Right lobe of liver (tissue), 6 donors: ENCODE results near the gene TANGO2. TPM values are rescaled to one million over a fixed set of nuclear protein-coding genes. Genes with fewer than 3 reads are reported as not detected.
A peak's percentile ranks its signal among the peaks of the same experiment; 100 is the strongest.

ENCODE experiments used
- ATAC-seq, 4 donors: fragments of 200-7000 bp; cut with Tn5 transposase; one replicate each; pipeline ENCODE4 v1.9.1; 2020; ENCODE audit warnings: mild to moderate bottlenecking in 4 of 4, moderate library complexity in 4 of 4
- DNase-seq, 3 donors: peaks; one replicate each; pipeline ENCODE4 v3.0.0-alpha.2; 2020
- H3K27ac ChIP-seq, 3 donors: fragments of 200-600 bp; one replicate each; pipeline ENCODE4 v1.8.0; 2022
- H3K27me3 ChIP-seq, 2 donors: fragments of 200-600 bp; one replicate each; pipeline ENCODE4 v1.8.0; 2022
- H3K36me3 ChIP-seq, 4 donors: fragments of 200-600 bp; sonication (generic) in 1 of 4; one replicate each; pipeline versions ENCODE4 v1.5.1 to v1.8.0; 2017 to 2022; ENCODE audit warnings: control low read depth in 1 of 4
- H3K4me1 ChIP-seq, 4 donors: fragments of 200-600 bp; sonication (generic) in 1 of 4; one replicate each; pipeline versions ENCODE4 v1.5.1 to v1.8.0; 2017 to 2022; ENCODE audit warnings: control low read depth in 1 of 4
- H3K4me3 ChIP-seq, 3 donors: fragments of 200-600 bp; one replicate each; pipeline ENCODE4 v1.8.0; 2022
- H3K9me3 ChIP-seq, 4 donors: fragments of 200-600 bp; sonication (generic) in 1 of 4; one replicate each; pipeline versions ENCODE4 v1.5.1 to v1.8.0; 2017 to 2022; ENCODE audit warnings: control low read depth in 1 of 4
- CTCF ChIP-seq, 4 donors: fragments of 200-600 bp in 3 of 4; fragments of 450-650 bp in 1 of 4; IDR thresholded peaks; one replicate each; pipeline versions ENCODE4 v1.5.1 to v1.8.0; 2016 to 2022; ENCODE audit warnings: antibody characterized with exemption in 4 of 4, mild to moderate bottlenecking in 2 of 4
- POLR2A ChIP-seq: fragments of 450-650 bp; IDR thresholded peaks from one replicate; pipeline ENCODE4 v1.6.1; 2017; ENCODE audit warnings: antibody characterized with exemption, mild to moderate bottlenecking
- WGBS: methylation state at CpG from one replicate; pipeline ENCODE4 v1.1.6; 2018; ENCODE audit warnings: low coverage, low lambda C conversion rate; ENCODE audit not compliant: insufficient coverage; ENCODE audit errors: missing lambda C conversion rate; 5-methylcytosine and 5-hydroxymethylcytosine counted together
- intact Hi-C, 2 donors: fragments of 100-400 bp; cut with DNase I; formaldehyde crosslinking; loops; one replicate each; pipeline versions ENCODE4 v1.11.2 to v1.14.1; 2022
- total RNA-seq, 6 experiments: library from RNA; depleted of rRNA in 2 of 6; stranded (reverse); fragments of >200 nt in 2 of 6; fragmentation: NEBNext Ultra II Directional in 3 of 6; extraction: Animal tissue kit (Norgen Biotek cat#: 25700) in 3 of 6; gene quantifications; one replicate each; pipeline versions ENCODE4 v1.1.0 to v1.2.4, GENCODE V29; 2016 to 2023
- donor health status: DM: no; HTN: yes; CAD: no.
- donor health status: DM: no; HTN: no; CAD: no.
- donor health status: DM: no; HTN: no; CAD: no.
- donor health status: DM: no; HTN: yes; CAD: no.
- donor health status: DM: no; HTN: yes; CAD: no.

TANGO2 gene
- total RNA-seq, 6 experiments from 2014 or later = 11.0 to 27.0 (median 15.5) TPM

GRCh38 chr22:20068640-20069039, 47.7 kb downstream of the TANGO2 start:
- no peak for DNase-seq
- peaks cover 0 to 9% (median 3%) of the 10 kb centered on the region in 4 donors for H3K36me3 ChIP-seq
- intact Hi-C loops = no loop called here
- no peaks in the 10 kb centered on the region for H3K4me1 ChIP-seq
- H3K27ac ChIP-seq = no peak overlapping the region
- WGBS = 100% methylated on average over 6 of the region's 7 CpGs
- H3K4me3 ChIP-seq = no peak overlapping the region
- no peak for TF ChIP-seq POLR2A
- no peak for TF ChIP-seq CTCF (IDR thresholded peaks at IDR 0.05)
- H3K27me3 ChIP-seq = no peaks in the 10 kb centered on the region
- peak in 1 of 4 donors; percentile 17 for ATAC-seq
- H3K9me3 ChIP-seq = no peaks in the 10 kb centered on the region

- WGBS = 98% methylated on average over 6 of the region's 7 CpGs
- intact Hi-C loops = no loop called here
- TF ChIP-seq CTCF (IDR thresholded peaks at IDR 0.05) = no peak
- no peak for TF ChIP-seq POLR2A
Measured at GRCh38 chr22:20069331-20070042, 48.6 kb downstream of the TANGO2 start.

GRCh38 chr22:20071524-20071972, 50.6 kb downstream of the TANGO2 start:
- WGBS = 82% methylated on average over 8 of the region's 8 CpGs
- no peak overlapping the region for H3K27ac ChIP-seq
- no peaks in the 10 kb centered on the region for H3K27me3 ChIP-seq
- no peaks in the 10 kb centered on the region for H3K4me1 ChIP-seq
- intact Hi-C loops = no loop called here
- no peak overlapping the region for H3K4me3 ChIP-seq
- ATAC-seq (no peak), DNase-seq (no peak)
- no peak for TF ChIP-seq POLR2A
- no peak for TF ChIP-seq CTCF (IDR thresholded peaks at IDR 0.05)
- H3K36me3 ChIP-seq = no peaks in the 10 kb centered on the region
- H3K9me3 ChIP-seq = no peaks in the 10 kb centered on the region

More at GRCh38 chr22:20069331-20070042, 48.6 kb downstream of the TANGO2 start:
- Histone ChIP-seq H3K36me3 (peaks cover 0 to 4% (median 0%) of the 10 kb centered on the region in 4 donors), H3K27me3 (no peaks in the 10 kb centered on the region), H3K4me1 (no peaks in the 10 kb centered on the region), H3K9me3 (no peaks in the 10 kb centered on the region), H3K4me3 (no peak overlapping the region), H3K27ac (no peak overlapping the region)
- DNase-seq (no peak), ATAC-seq (peak in 1 of 4 donors; percentile 16)

- peak in 1 of 3 donors; percentile 10 for DNase-seq
- H3K27ac ChIP-seq = no peak overlapping the region
Measured at GRCh38 chr22:20076627-20077172, 55.8 kb downstream of the TANGO2 start.

More at GRCh38 chr22:20076627-20077172, 55.8 kb downstream of the TANGO2 start:
- H3K4me1 ChIP-seq = peaks cover 0 to 9% (median 3%) of the 10 kb centered on the region in 4 donors
- 83% methylated on average over 5 of the region's 6 CpGs for WGBS
- H3K4me3 ChIP-seq = no peak overlapping the region
- TF ChIP-seq POLR2A = no peak
- H3K9me3 ChIP-seq = no peaks in the 10 kb centered on the region
- ATAC-seq = no peak
- intact Hi-C loops = no loop called here
- H3K27me3 ChIP-seq = no peaks in the 10 kb centered on the region
- H3K36me3 ChIP-seq = no peaks in the 10 kb centered on the region
